ENCODE measurements around the gene CDKN2B-AS1. TPM values are rescaled to one million over a fixed set of nuclear protein-coding genes. Genes with fewer than 3 reads are reported as not detected.

CDKN2B-AS1 gene
- total RNA-seq, 1 experiment from 2014 or later: not detected

GRCh38 chr9:22065431-22066200 is 71.0 kb downstream of the CDKN2B-AS1 start:
- no peaks in the 10 kb centered on the region; a peak in 1 of 7 replicates for H3K36me3 Mint-ChIP-seq (ENCODE audit: insufficient read depth in 1 of 3, low read depth in 3 of 3)
- Histone ChIP-seq H3K4me1 (ENCODE audit: insufficient read depth, low read length) (no peaks in the 10 kb centered on the region), H3K23ac (ENCODE audit: insufficient read length, low read depth, low read length) (no peak overlapping the region), H3K4ac (ENCODE audit: low read depth, low read length) (no peak overlapping the region), H3K27ac (ENCODE audit: insufficient read length, low read depth, low read length) (no peak overlapping the region), H2BK20ac (ENCODE audit: low read depth, low read length, poor library complexity, severe bottlenecking) (no peak overlapping the region), H4K8ac (replicated peaks; ENCODE audit: insufficient read length, low read depth, low read length) (no peak overlapping the region), H4K20me1 (ENCODE audit: control insufficient read depth, insufficient read depth, insufficient read length) (no peaks in the 10 kb centered on the region), H3T11ph (ENCODE audit: low read length) (no peak overlapping the region), H3K9me3 (ENCODE audit: control insufficient read depth, low read depth, low read length) (no peaks in the 10 kb centered on the region), H2BK15ac (ENCODE audit: low read depth, low read length) (no peak overlapping the region), H3K79me1 (ENCODE audit: insufficient read depth, low read depth, low read length, poor library complexity, severe bottlenecking) (no peaks in the 10 kb centered on the region), H2BK120ac (ENCODE audit: low read depth, low read length, poor library complexity, severe bottlenecking) (no peak overlapping the region), H3K4me2 (ENCODE audit: insufficient read depth, insufficient read length, low read length) (no peak overlapping the region), H2BK12ac (ENCODE audit: insufficient read length, low read depth, low read length) (no peak overlapping the region), H3K27me3 (ENCODE audit: insufficient read depth, low read length) (no peaks in the 10 kb centered on the region), H2BK5ac (ENCODE audit: insufficient read length, low read length) (no peak overlapping the region), H4K5ac (ENCODE audit: insufficient read length, low read depth, low read length) (no peak overlapping the region), H3K56ac (ENCODE audit: insufficient read length, low read depth, low read length) (no peak overlapping the region), H3K18ac (ENCODE audit: insufficient read length, low read depth, low read length) (no peak overlapping the region), H3K14ac (ENCODE audit: insufficient read depth, low read length) (no peak overlapping the region), H3K9ac (ENCODE audit: extremely low read depth, insufficient read length, low read length) (no peak overlapping the region), H4K91ac (ENCODE audit: insufficient read length, low read depth, low read length) (no peak overlapping the region), H3K23me2 (ENCODE audit: insufficient read length, low read depth, low read length, poor library complexity, severe bottlenecking) (no peaks in the 10 kb centered on the region), H2AK5ac (ENCODE audit: insufficient read length, low read length) (no peak overlapping the region), H3K79me2 (ENCODE audit: insufficient read depth, low read length) (no peaks in the 10 kb centered on the region), H2AFZ (ENCODE audit: low read length) (no peak overlapping the region)
- no peaks in the 10 kb centered on the region for H3K27me3 Mint-ChIP-seq (ENCODE audit: low read depth)
- no peak for DNase-seq
- no peak overlapping the region; a peak in 1 of 7 replicates for H3K27ac Mint-ChIP-seq
- no peaks in the 10 kb centered on the region for H3K4me1 Mint-ChIP-seq
- H3K9me3 Mint-ChIP-seq: no peaks in the 10 kb centered on the region
- no peak overlapping the region for H3K4me3 Mint-ChIP-seq
- no CpG with 5 or more reads among the region's 4 CpGs for WGBS (ENCODE audit: extremely low coverage, insufficient read length, low lambda C conversion rate)
- TF ChIP-seq CTCF (conservative IDR thresholded peaks at IDR 0.05): no peak

Data from H9 (cell line).